ENCODE results near the gene PSMG2. TPM values are rescaled to one million over a fixed set of nuclear protein-coding genes. Genes with fewer than 3 reads are reported as not detected.

Gene PSMG2
- total and polyA plus RNA-seq, 10 of the 15 experiments (the other 5 are each of a cell fraction or from before 2014, with no cell fraction given), result 88.5 to 268 (median 116) TPM

GRCh38 chr18:12742453-12742852 is 39.6 kb downstream of the PSMG2 start:
- Histone ChIP-seq H2AFZ (ENCODE audit: control insufficient read depth, low read depth, low read length) (no peak overlapping the region), H4K20me1 (ENCODE audit: control insufficient read depth, insufficient read depth) (no peaks in the 10 kb centered on the region), H3K27me3 (replicated peaks in 1 of 2; ENCODE audit: control insufficient read depth in 2 of 2, insufficient read depth in 2 of 2, low read length in 1 of 2) (no peaks in the 10 kb centered on the region), H3K27ac (ENCODE audit: control insufficient read depth, insufficient read depth) (no peak overlapping the region), H3K4me1 (ENCODE audit: control insufficient read depth, insufficient read depth, low read length) (no peaks in the 10 kb centered on the region), H3K9ac (ENCODE audit: control insufficient read depth, insufficient read depth, low read length) (no peak overlapping the region), H3K79me2 (ENCODE audit: control insufficient read depth, insufficient read depth, low read length) (no peaks in the 10 kb centered on the region), H3K4me3 (no peak overlapping the region), H3K36me3 (ENCODE audit: control insufficient read depth in 2 of 2, insufficient read depth in 2 of 2, low read length in 1 of 2) (no peaks in the 10 kb centered on the region), H3K9me3 (replicated peaks; ENCODE audit: control insufficient read depth, insufficient read depth, low read length) (no peaks in the 10 kb centered on the region), H3K4me2 (ENCODE audit: control insufficient read depth, insufficient read depth) (no peak overlapping the region)
- 30% methylated on average over 5 of the region's 5 CpGs for WGBS (ENCODE audit: insufficient coverage, insufficient replicate concordance, low lambda C conversion rate, missing lambda C conversion rate)
- BruUV-seq (replicated peaks), result no TSS peak
- ChIA-PET CTCF (interaction anchor here (2.1 to 7.3 kb wide), 4 partner anchors 11 to 193 kb away, joined by 5 to 80 read pairs (median 40); no protein-coding TSS in a partner anchor), SMC1A (ENCODE audit: uncharacterized antibody, unreplicated experiment) (interaction anchor here (0.6 to 5.5 kb wide), 6 partner anchors 47 to 192 kb away, joined by 3 to 46 read pairs (median 4); no protein-coding TSS in a partner anchor), RAD21 (ENCODE audit: unreplicated experiment) (interaction anchor here (0.9 to 5.0 kb wide), 3 partner anchors 18 to 417 kb away, joined by 3 to 17 read pairs (median 3); no protein-coding TSS in a partner anchor), POLR2A (no interaction called here)
- DNase-seq (ENCODE audit: low read depth, low spot score), result no peak
- intact Hi-C loops (cut with micrococcal nuclease; ENCODE audit: unreplicated experiment) (loop anchor here (5.0 kb wide), 1 partner anchor 415 kb away; no protein-coding TSS in a partner anchor), in situ Hi-C loops (cut with MboI) (no loop called here)
- no peak for ATAC-seq
- no peak for FAIRE-seq
- TF ChIP-seq SP1 (IDR thresholded peaks at IDR 0.05; ENCODE audit: low read depth, low read length), result no peak
- TF ChIP-seq E4F1 (IDR thresholded peaks at IDR 0.05; ENCODE audit: borderline replicate concordance, partially characterized antibody), result no peak
- no peak for TF ChIP-seq PAX8 (IDR thresholded peaks at IDR 0.05)
- no peak for TF ChIP-seq HDGF (IDR thresholded peaks at IDR 0.05)
- TF ChIP-seq POU2F2 (IDR thresholded peaks at IDR 0.05; ENCODE audit: borderline replicate concordance, low read depth, low read length), result no peak
- no peak for TF ChIP-seq RUNX3 (IDR thresholded peaks at IDR 0.05; ENCODE audit: low read length)
- TF ChIP-seq BCL11A (IDR thresholded peaks at IDR 0.05; ENCODE audit: low read depth, low read length), result no peak
- no peak for TF ChIP-seq MYC (IDR thresholded peaks at IDR 0.05; ENCODE audit: insufficient read depth, insufficient read length, insufficient replicate concordance, low read length, severe bottlenecking)
- TF ChIP-seq HDAC2 (IDR thresholded peaks at IDR 0.05), result no peak
- TF ChIP-seq ZNF217 (IDR thresholded peaks at IDR 0.05), result no peak
- no peak for TF ChIP-seq EED (IDR thresholded peaks at IDR 0.05; ENCODE audit: low read depth)
- TF ChIP-seq POLR2AphosphoS5 (IDR thresholded peaks at IDR 0.05; ENCODE audit: low read length), result no peak
- TF ChIP-seq CUX1 (IDR thresholded peaks at IDR 0.05; ENCODE audit: insufficient replicate concordance, low read depth, low read length), result no peak
- TF ChIP-seq ZNF592 (IDR thresholded peaks at IDR 0.05), result no peak
